Chondrocyte (in vitro differentiated cells): ENCODE measurements around the gene CA12. TPM values are rescaled to one million over a fixed set of nuclear protein-coding genes. Genes with fewer than 3 reads are reported as not detected.
A peak's percentile ranks its signal among the peaks of the same experiment; 100 is the strongest.

Experiments used
- DNase-seq: peaks from one replicate; pipeline ENCODE4 v3.0.0; 2021; ENCODE audit warnings: mixed read lengths, low spot score
- H3K27ac Mint-ChIP-seq: one replicate; pipeline ENCODE4 v1.8.0; 2021; ENCODE audit warnings: mild to moderate bottlenecking, moderate library complexity, mixed read lengths; ENCODE audit not compliant: unreplicated experiment
- H3K27me3 Mint-ChIP-seq: 2 replicates; pipeline ENCODE4 v1.8.0; 2021; ENCODE audit warnings: low read depth, mixed read lengths
- H3K36me3 Mint-ChIP-seq: 2 replicates; pipeline ENCODE4 v1.8.0; 2021; ENCODE audit warnings: low read depth, mixed read lengths
- H3K4me1 Mint-ChIP-seq: 2 replicates; pipeline ENCODE4 v1.8.0; 2021; ENCODE audit warnings: low read depth, mild to moderate bottlenecking, mixed read lengths
- H3K4me3 Mint-ChIP-seq: one replicate; pipeline ENCODE4 v1.8.0; 2021; ENCODE audit warnings: mild to moderate bottlenecking, moderate library complexity, mixed read lengths; ENCODE audit not compliant: unreplicated experiment
- H3K9me3 Mint-ChIP-seq: 2 replicates; pipeline ENCODE4 v1.8.0; 2021; ENCODE audit warnings: low read depth, mixed read lengths
- CTCF ChIP-seq: fragments of 200-600 bp; sonication (generic); IDR thresholded peaks from 2 replicates; pipeline ENCODE4 v1.5.0; 2021; ENCODE audit warnings: antibody characterized with exemption, mild to moderate bottlenecking, moderate library complexity
- long read RNA-seq: library from polyadenylated mRNA; stranded (forward); transcript quantifications from one replicate; pipeline ENCODE4 v2.0.0, GENCODE V29; 2021
- total RNA-seq: library from RNA; stranded (reverse); gene quantifications from 3 replicates; pipeline ENCODE4 v1.2.1, GENCODE V29; 2021

The CA12 gene
- 6.7 to 7.9 TPM (median 6.9 TPM) in 3 replicates for total RNA-seq
- long read RNA-seq, transcript CA12-202 (10 exons, 2,744 nt), result major isoform, 13 of 16 reads
- long read RNA-seq, partial matches to known transcripts, result 1 of 16 reads
- long read RNA-seq, other reads (novel, unspliced or antisense), result 2 of 16 reads

- DNase-seq, result no peak
- Mint-ChIP-seq H3K9me3 (no peaks in the 10 kb centered on the region), H3K4me1 (peaks cover 34% of the 10 kb centered on the region), H3K27me3 (no peaks in the 10 kb centered on the region), H3K4me3 (peak within 1 kb of the TSS; percentile 78), H3K27ac (no peak within 1 kb of the TSS), H3K36me3 (no peaks in the 10 kb centered on the region)
- no peak for TF ChIP-seq CTCF
Observed at GRCh38 chr15:63381301-63382204, at the start of gene CA12. Gene CA12 (minus strand): TSS chr15:63381846. CDS start chr15:63381720, 126 bp downstream.

GRCh38 chr15:63430766-63431451 is 49.3 kb upstream of the CA12 start:
- Mint-ChIP-seq H3K4me1 (peaks cover 14% of the 10 kb centered on the region), H3K4me3 (no peak overlapping the region), H3K9me3 (peaks cover 10% of the 10 kb centered on the region), H3K36me3 (peaks cover 2% of the 10 kb centered on the region), H3K27ac (no peak overlapping the region), H3K27me3 (no peaks in the 10 kb centered on the region)
- TF ChIP-seq CTCF, result no peak
- no peak for DNase-seq

GRCh38 chr15:63426552-63426951 is 44.9 kb upstream of the CA12 start:
- peaks cover 8% of the 10 kb centered on the region for H3K36me3 Mint-ChIP-seq
- peaks cover 19% of the 10 kb centered on the region for H3K9me3 Mint-ChIP-seq
- TF ChIP-seq CTCF, result no peak
- DNase-seq, result no peak
- no peak overlapping the region for H3K4me3 Mint-ChIP-seq
- peaks cover 10% of the 10 kb centered on the region for H3K4me1 Mint-ChIP-seq
- H3K27me3 Mint-ChIP-seq, result no peaks in the 10 kb centered on the region
- H3K27ac Mint-ChIP-seq, result no peak overlapping the region

GRCh38 chr15:63425426-63425985 is 43.9 kb upstream of the CA12 start:
- Mint-ChIP-seq H3K27ac (peak overlapping the region; percentile 85), H3K36me3 (peaks cover 8% of the 10 kb centered on the region), H3K4me3 (no peak overlapping the region), H3K27me3 (no peaks in the 10 kb centered on the region), H3K9me3 (peaks cover 19% of the 10 kb centered on the region), H3K4me1 (peaks cover 12% of the 10 kb centered on the region)
- DNase-seq, result no peak
- TF ChIP-seq CTCF, result no peak
